Breast epithelium (tissue), 4 donors: ENCODE data around the gene GCGR. TPM values are rescaled to one million over a fixed set of nuclear protein-coding genes. Genes with fewer than 3 reads are reported as not detected.

Experiments
- DNase-seq, 2 donors: peaks; one replicate each; pipeline ENCODE4 v3.0.0-alpha.2; 2019; ENCODE audit warnings: low spot score in 2 of 2
- H3K27ac ChIP-seq, 2 donors: fragments of 200-600 bp; sonication (generic) in 1 of 2; one replicate each; pipeline ENCODE4 v1.5.1; 2016 to 2019; ENCODE audit warnings: mild to moderate bottlenecking in 1 of 2
- H3K27me3 ChIP-seq, 2 donors: fragments of 200-600 bp; sonication (generic) in 1 of 2; one replicate each; pipeline versions ENCODE4 v1.5.1 to v1.6.0; 2017 to 2019; ENCODE audit warnings: control low read depth in 1 of 2, mild to moderate bottlenecking in 1 of 2
- H3K36me3 ChIP-seq: fragments of 200-600 bp; one replicate; pipeline ENCODE4 v1.5.1; 2019
- H3K4me1 ChIP-seq, 2 donors: fragments of 200-600 bp; sonication (generic); one replicate each; pipeline ENCODE4 v1.5.1; 2016 to 2019; ENCODE audit warnings: control low read depth in 1 of 2
- H3K4me3 ChIP-seq, 3 donors: fragments of 200-600 bp; sonication (generic); 1 replicate in 2 of 3; 2 replicates in 1 of 3; pipeline ENCODE4 v1.5.1; 2016 to 2019; ENCODE audit warnings: mild to moderate bottlenecking in 3 of 3, moderate library complexity in 2 of 3
- H3K9me3 ChIP-seq, 2 donors: fragments of 200-600 bp; sonication (generic) in 1 of 2; one replicate each; pipeline ENCODE4 v1.5.1; 2016 to 2019; ENCODE audit warnings: control low read depth in 1 of 2
- POLR2A ChIP-seq: fragments of 450-650 bp; IDR thresholded peaks from one replicate; pipeline ENCODE4 v1.6.1; 2016; ENCODE audit warnings: antibody characterized with exemption, mild to moderate bottlenecking, moderate library complexity
- POLR2AphosphoS5 ChIP-seq, 3 donors: sonication (generic); formaldehyde crosslinking; IDR thresholded peaks; one replicate each; pipeline ENCODE4 v1.6.1; 2017; ENCODE audit warnings: antibody characterized with exemption in 3 of 3
- intact Hi-C: fragments of 100-400 bp; cut with DNase I; formaldehyde crosslinking; loops from one replicate; pipeline ENCODE4 v1.15.1; 2023; ENCODE audit warnings: low total_unique reads
- total RNA-seq, 3 donors: library from RNA; depleted of rRNA; stranded (reverse); fragments of >200 nt; gene quantifications; one replicate each; pipeline ENCODE4 v1.1.0, GENCODE V29; 2016
- TF ChIP-seq, protein P1 (sequence below), 3 donors: fragments of 450-650 bp; IDR thresholded peaks; one replicate each; pipeline ENCODE4 v1.5.1; 2016 to 2017; ENCODE audit warnings: antibody characterized with exemption in 3 of 3, mild to moderate bottlenecking in 3 of 3, moderate library complexity in 3 of 3

Gene GCGR
- total RNA-seq, 3 donors from 2014 or later, result not detected

DNA sequence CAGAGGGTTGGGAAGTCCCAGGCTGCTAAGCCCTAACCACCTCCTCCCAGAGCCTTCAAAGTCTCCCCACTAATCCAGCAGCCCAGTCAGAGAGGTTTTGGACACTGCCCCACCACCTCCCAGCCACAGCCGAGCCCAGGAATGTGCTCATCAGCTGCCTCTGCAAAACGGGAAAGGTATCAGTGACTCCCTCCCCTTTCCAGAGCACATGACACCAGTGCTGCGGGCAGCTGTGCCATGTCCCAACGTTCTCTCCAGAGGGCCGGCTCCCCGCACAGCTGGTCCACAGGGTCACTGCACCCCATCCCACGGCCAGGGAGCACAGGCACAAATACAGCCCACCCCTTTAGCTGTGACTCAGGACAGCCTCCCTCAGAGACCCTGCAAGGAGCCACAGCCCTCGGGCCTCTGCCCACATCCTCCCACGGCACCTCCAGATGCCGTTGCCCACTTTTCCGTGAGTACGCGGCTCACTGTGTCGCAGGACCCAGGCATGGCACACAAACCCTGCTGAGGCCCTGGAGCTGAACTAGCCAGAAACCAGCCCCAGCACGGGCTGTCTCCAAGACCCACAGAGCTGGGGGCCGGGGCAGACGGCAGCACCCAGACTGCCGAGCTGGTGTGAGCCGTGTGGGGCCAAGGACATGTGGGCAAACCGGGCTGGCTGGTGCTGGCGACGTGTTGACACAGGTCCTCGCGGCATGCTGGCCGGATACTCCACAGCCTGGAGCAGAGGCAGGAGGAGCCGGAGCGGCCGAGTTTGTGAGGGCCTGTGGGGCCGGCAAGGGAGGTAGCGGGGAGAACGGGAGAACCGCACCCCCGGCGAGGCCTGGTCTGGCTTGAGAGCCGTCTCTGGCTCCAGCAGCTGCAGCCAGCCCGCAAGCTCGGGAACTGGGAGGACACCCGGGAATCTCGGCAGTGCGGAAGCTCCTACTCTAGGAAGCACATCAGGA is 37.2 kb downstream of the GCGR start:
- TF ChIP-seq, protein P1, sequence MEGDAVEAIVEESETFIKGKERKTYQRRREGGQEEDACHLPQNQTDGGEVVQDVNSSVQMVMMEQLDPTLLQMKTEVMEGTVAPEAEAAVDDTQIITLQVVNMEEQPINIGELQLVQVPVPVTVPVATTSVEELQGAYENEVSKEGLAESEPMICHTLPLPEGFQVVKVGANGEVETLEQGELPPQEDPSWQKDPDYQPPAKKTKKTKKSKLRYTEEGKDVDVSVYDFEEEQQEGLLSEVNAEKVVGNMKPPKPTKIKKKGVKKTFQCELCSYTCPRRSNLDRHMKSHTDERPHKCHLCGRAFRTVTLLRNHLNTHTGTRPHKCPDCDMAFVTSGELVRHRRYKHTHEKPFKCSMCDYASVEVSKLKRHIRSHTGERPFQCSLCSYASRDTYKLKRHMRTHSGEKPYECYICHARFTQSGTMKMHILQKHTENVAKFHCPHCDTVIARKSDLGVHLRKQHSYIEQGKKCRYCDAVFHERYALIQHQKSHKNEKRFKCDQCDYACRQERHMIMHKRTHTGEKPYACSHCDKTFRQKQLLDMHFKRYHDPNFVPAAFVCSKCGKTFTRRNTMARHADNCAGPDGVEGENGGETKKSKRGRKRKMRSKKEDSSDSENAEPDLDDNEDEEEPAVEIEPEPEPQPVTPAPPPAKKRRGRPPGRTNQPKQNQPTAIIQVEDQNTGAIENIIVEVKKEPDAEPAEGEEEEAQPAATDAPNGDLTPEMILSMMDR (IDR thresholded peaks at IDR 0.05), result no peak
- TF ChIP-seq POLR2AphosphoS5 (IDR thresholded peaks at IDR 0.05), result peak in 1 of 3 donors; percentile 37
- no peaks in the 10 kb centered on the region for H3K9me3 ChIP-seq
- H3K27ac ChIP-seq, result peak overlapping the region; percentile 83 to 90
- DNase-seq, result peak; percentile 83 to 87
- intact Hi-C loops, result no loop called here
- peak overlapping the region in 2 of 3 donors; percentile 20 to 47 for H3K4me3 ChIP-seq
- peaks cover 0 to 4% of the 10 kb centered on the region in 2 donors for H3K4me1 ChIP-seq
- no peaks in the 10 kb centered on the region for H3K36me3 ChIP-seq
- no peaks in the 10 kb centered on the region for H3K27me3 ChIP-seq

DNA sequence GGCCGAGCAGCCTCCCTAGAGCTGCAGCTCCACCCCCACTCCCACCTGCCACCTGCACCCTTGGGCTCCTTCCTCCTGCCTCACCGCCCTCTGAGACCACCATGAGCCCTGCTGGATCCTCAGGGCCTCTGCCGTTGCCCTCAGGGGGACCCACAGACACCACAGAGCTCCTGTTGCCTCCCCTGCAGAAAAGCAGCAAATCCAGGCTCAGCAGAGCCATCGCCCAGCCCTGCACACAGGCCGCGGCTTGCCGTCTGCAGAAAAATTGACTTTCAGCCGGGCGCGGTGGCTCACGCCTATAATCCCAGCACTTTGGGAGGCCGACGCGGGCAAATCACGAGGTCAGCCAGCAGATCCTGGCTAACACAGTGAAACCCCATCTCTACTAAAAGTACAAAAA is 37.9 kb downstream of the GCGR start:
- intact Hi-C loops, result no loop called here
- Histone ChIP-seq H3K27ac (peak overlapping the region; percentile 83 to 90), H3K4me1 (peaks cover 0 to 4% of the 10 kb centered on the region in 2 donors), H3K9me3 (no peaks in the 10 kb centered on the region), H3K4me3 (peak overlapping the region in 1 of 3 donors; percentile 47), H3K27me3 (no peaks in the 10 kb centered on the region), H3K36me3 (peaks cover 3% of the 10 kb centered on the region)
- DNase-seq, result no peak
- TF ChIP-seq, protein P1 (IDR thresholded peaks at IDR 0.05), result no peak
- TF ChIP-seq POLR2AphosphoS5 (IDR thresholded peaks at IDR 0.05) (no peak), POLR2A (no peak)

DNA sequence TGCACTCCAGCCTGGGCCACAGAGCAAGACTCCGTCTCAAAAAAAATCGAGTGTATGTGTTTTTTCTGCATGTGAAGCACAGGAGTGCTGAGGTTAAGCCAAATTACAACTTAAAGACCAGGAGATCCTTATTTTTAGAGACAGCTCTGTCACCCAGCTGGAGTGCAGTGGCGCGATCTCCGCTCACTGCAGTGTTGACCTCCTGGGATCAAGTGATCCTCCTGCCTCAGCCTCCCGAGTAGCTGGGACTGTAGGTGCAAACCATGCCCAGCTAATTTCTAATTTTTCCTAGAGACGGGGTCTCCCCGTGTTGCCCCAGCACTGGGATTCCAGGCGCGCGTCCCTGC is 38.4 kb downstream of the GCGR start:
- Histone ChIP-seq H3K27me3 (no peaks in the 10 kb centered on the region), H3K4me1 (peaks cover 0 to 4% of the 10 kb centered on the region in 2 donors), H3K9me3 (no peaks in the 10 kb centered on the region), H3K27ac (peak overlapping the region; percentile 57 to 90), H3K4me3 (no peak overlapping the region), H3K36me3 (peaks cover 5% of the 10 kb centered on the region)
- intact Hi-C loops, result no loop called here
- DNase-seq, result no peak
- TF ChIP-seq, protein P1 (IDR thresholded peaks at IDR 0.05), result no peak
- no peak for TF ChIP-seq POLR2A
- TF ChIP-seq POLR2AphosphoS5 (IDR thresholded peaks at IDR 0.05), result no peak

DNA sequence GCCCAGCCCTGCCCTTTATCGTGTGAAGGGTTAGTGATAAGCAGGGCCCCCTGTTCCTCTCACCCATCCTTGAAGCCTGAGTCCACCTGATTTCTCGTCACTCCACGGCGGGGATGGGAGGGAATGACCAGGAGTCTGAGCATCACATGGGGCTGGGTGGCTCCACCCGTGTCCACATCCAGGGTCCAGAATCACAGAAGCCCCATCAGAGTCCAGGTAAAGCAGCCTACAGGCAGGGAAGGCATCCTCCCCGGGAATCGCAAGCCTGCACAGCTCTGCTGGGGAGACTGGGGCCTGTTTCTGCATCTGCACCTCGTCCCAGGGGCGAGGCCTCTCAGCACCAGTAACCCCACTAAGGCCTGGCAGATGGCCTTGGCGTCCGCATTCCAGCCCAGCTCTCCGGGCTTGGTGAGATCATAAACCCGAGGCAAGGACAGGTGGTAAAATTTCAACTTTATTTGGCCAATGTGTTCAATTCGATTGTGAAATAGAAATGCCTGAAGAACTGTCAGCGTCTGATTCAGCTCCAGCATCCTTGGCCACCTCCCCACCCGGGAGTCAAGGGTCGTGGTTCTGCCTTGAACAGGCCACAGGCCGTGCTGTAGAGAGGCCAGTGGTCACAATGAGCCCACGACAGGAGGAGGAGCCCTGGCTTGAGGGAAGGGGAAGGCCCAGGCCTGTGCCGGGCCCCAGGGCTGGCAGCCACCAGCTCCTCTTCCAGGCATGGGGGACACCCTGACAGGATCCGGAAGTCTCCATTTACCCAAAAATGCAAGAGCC is 39.0 kb downstream of the GCGR start:
- intact Hi-C loops, result no loop called here
- TF ChIP-seq POLR2A, result no peak
- TF ChIP-seq POLR2AphosphoS5 (IDR thresholded peaks at IDR 0.05), result no peak
- TF ChIP-seq, protein P1 (IDR thresholded peaks at IDR 0.05), result no peak
- Histone ChIP-seq H3K9me3 (no peaks in the 10 kb centered on the region), H3K27me3 (no peaks in the 10 kb centered on the region), H3K27ac (peak overlapping the region; percentile 57 to 90), H3K4me3 (no peak overlapping the region), H3K4me1 (peaks cover 0 to 4% of the 10 kb centered on the region in 2 donors), H3K36me3 (peaks cover 5% of the 10 kb centered on the region)
- peak in 1 of 2 donors; percentile 44 for DNase-seq
